ENCODE measurements around the gene H2BK1. TPM values are rescaled to one million over a fixed set of nuclear protein-coding genes. Genes with fewer than 3 reads are reported as not detected.
A peak's percentile ranks its signal among the peaks of the same experiment; 100 is the strongest.

The H2BK1 gene
- polyA plus RNA-seq, 1 donor (not counting 4 experiments of a cell fraction or from before 2014, with no cell fraction given), result not detected

DNA sequence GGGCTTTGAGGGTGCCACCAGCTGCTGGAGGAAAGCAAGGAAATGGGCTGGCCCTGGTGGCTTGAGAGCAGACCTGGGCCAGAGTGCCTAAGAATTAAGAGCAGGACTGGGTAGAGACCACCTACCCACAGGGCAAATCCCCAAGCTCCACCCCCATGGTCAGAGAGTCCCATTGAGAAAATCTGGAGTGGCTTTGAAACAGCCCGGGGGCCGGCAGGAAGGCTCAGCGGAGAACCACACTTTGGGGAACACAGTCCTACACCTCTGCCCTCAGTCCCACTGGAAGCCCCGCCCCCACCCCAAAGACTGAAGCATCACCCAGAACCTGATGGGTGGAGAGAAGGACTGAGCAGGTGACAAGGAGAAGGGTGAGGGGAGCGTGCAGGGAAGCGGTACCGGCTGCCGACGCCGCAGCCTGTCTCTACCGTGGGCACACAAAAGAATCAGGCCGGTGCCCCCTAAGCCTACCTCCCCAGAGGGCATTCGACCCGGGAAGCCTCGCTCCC, 34.6 kb upstream of the H2BK1 start:
- H2AFZ ChIP-seq (ENCODE audit: control insufficient read depth, low read length), result no peak overlapping the region
- dilution Hi-C loops (cut with MboI; ENCODE audit: extremely low pct_ligation_motif_present, low sequenced_read_pairs), result no loop called here
- H3K27me3 ChIP-seq (ENCODE audit: control insufficient read depth, extremely low read depth, insufficient read depth, low read length), result peaks cover 30% of the 10 kb centered on the region
- H3K9me1 ChIP-seq (ENCODE audit: control insufficient read depth, extremely low read depth, insufficient read depth, low read length), result no peaks in the 10 kb centered on the region
- no peak for DNase-seq (ENCODE audit: low read depth, low spot score)
- H3K36me3 ChIP-seq (ENCODE audit: control insufficient read depth in 2 of 2, extremely low read depth in 1 of 2, insufficient read depth in 2 of 2, low read length in 2 of 2), result no peaks in the 10 kb centered on the region
- no peak overlapping the region for H3K27ac ChIP-seq (ENCODE audit: control insufficient read depth, insufficient read depth, low read length)
- no peak overlapping the region for H3K4me3 ChIP-seq (ENCODE audit: control insufficient read depth in 2 of 3, extremely low read depth in 1 of 3, insufficient read depth in 2 of 3, low read depth in 1 of 3, low read length in 3 of 3)
- no peak overlapping the region for H3K9ac ChIP-seq (ENCODE audit: control insufficient read depth, extremely low read depth, insufficient read depth, low read length)
- H3K4me2 ChIP-seq (ENCODE audit: control insufficient read depth, extremely low read depth, insufficient read depth, low read depth, low read length), result peak overlapping the region; percentile 45
- H3K4me1 ChIP-seq (ENCODE audit: control insufficient read depth, extremely low read depth, insufficient read depth, low read length), result peaks cover 8% of the 10 kb centered on the region
- H3K79me2 ChIP-seq (ENCODE audit: control insufficient read depth, insufficient read depth, low read length), result no peaks in the 10 kb centered on the region
- H3K9me3 ChIP-seq (ENCODE audit: control insufficient read depth, low read depth, low read length), result no peaks in the 10 kb centered on the region
- H4K20me1 ChIP-seq (ENCODE audit: control insufficient read depth, extremely low read depth, insufficient read depth, low read length), result no peaks in the 10 kb centered on the region
- no peak for FAIRE-seq
- TF ChIP-seq, protein P1, sequence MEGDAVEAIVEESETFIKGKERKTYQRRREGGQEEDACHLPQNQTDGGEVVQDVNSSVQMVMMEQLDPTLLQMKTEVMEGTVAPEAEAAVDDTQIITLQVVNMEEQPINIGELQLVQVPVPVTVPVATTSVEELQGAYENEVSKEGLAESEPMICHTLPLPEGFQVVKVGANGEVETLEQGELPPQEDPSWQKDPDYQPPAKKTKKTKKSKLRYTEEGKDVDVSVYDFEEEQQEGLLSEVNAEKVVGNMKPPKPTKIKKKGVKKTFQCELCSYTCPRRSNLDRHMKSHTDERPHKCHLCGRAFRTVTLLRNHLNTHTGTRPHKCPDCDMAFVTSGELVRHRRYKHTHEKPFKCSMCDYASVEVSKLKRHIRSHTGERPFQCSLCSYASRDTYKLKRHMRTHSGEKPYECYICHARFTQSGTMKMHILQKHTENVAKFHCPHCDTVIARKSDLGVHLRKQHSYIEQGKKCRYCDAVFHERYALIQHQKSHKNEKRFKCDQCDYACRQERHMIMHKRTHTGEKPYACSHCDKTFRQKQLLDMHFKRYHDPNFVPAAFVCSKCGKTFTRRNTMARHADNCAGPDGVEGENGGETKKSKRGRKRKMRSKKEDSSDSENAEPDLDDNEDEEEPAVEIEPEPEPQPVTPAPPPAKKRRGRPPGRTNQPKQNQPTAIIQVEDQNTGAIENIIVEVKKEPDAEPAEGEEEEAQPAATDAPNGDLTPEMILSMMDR (optimal IDR thresholded peaks at IDR 0.05 in 1 of 3, IDR thresholded peaks at IDR 0.05 in 1 of 3, conservative IDR thresholded peaks at IDR 0.05 in 1 of 3; ENCODE audit: extremely low read depth in 1 of 3, insufficient read depth in 2 of 3, low read length in 3 of 3), result no peak
- TF ChIP-seq EZH2 (IDR thresholded peaks at IDR 0.05; ENCODE audit: low read length), result peak; percentile 76

GRCh38 chr7:151244196-151244840, 34.0 kb upstream of the H2BK1 start:
- H3K9ac ChIP-seq (ENCODE audit: control insufficient read depth, extremely low read depth, insufficient read depth, low read length), result no peak overlapping the region
- H3K27me3 ChIP-seq (ENCODE audit: control insufficient read depth, extremely low read depth, insufficient read depth, low read length), result peaks cover 30% of the 10 kb centered on the region
- H3K9me1 ChIP-seq (ENCODE audit: control insufficient read depth, extremely low read depth, insufficient read depth, low read length), result no peaks in the 10 kb centered on the region
- H3K9me3 ChIP-seq (ENCODE audit: control insufficient read depth, low read depth, low read length), result no peaks in the 10 kb centered on the region
- H3K4me3 ChIP-seq (ENCODE audit: control insufficient read depth in 2 of 3, extremely low read depth in 1 of 3, insufficient read depth in 2 of 3, low read depth in 1 of 3, low read length in 3 of 3), result no peak overlapping the region
- H3K36me3 ChIP-seq (ENCODE audit: control insufficient read depth in 2 of 2, extremely low read depth in 1 of 2, insufficient read depth in 2 of 2, low read length in 2 of 2), result peaks cover 0 to 2% of the 10 kb centered on the region in 2 experiments
- no peak overlapping the region for H3K27ac ChIP-seq (ENCODE audit: control insufficient read depth, insufficient read depth, low read length)
- TF ChIP-seq EZH2 (IDR thresholded peaks at IDR 0.05; ENCODE audit: low read length), result no peak
- TF ChIP-seq, protein P1 (optimal IDR thresholded peaks at IDR 0.05 in 1 of 3, IDR thresholded peaks at IDR 0.05 in 1 of 3, conservative IDR thresholded peaks at IDR 0.05 in 1 of 3; ENCODE audit: extremely low read depth in 1 of 3, insufficient read depth in 2 of 3, low read length in 3 of 3), result peak; percentile 68 to 90 (median 85)
- no peaks in the 10 kb centered on the region for H3K79me2 ChIP-seq (ENCODE audit: control insufficient read depth, insufficient read depth, low read length)
- FAIRE-seq (peak; percentile 62), DNase-seq (ENCODE audit: low read depth, low spot score) (no peak)
- dilution Hi-C loops (cut with MboI; ENCODE audit: extremely low pct_ligation_motif_present, low sequenced_read_pairs), result no loop called here
- peaks cover 7% of the 10 kb centered on the region for H3K4me1 ChIP-seq (ENCODE audit: control insufficient read depth, extremely low read depth, insufficient read depth, low read length)
- H4K20me1 ChIP-seq (ENCODE audit: control insufficient read depth, extremely low read depth, insufficient read depth, low read length), result no peaks in the 10 kb centered on the region
- no peak overlapping the region for H2AFZ ChIP-seq (ENCODE audit: control insufficient read depth, low read length)
- H3K4me2 ChIP-seq (ENCODE audit: control insufficient read depth, extremely low read depth, insufficient read depth, low read depth, low read length), result no peak overlapping the region
